ENCODE measurements around the gene CHST7. TPM values are rescaled to one million over a fixed set of nuclear protein-coding genes. Genes with fewer than 3 reads are reported as not detected.
"Not testable (repeated sequence)": the region's sequence is repeated elsewhere in the genome, so short reads cannot be mapped to it uniquely, and the experiment has no call there.

Gene CHST7, protein sequence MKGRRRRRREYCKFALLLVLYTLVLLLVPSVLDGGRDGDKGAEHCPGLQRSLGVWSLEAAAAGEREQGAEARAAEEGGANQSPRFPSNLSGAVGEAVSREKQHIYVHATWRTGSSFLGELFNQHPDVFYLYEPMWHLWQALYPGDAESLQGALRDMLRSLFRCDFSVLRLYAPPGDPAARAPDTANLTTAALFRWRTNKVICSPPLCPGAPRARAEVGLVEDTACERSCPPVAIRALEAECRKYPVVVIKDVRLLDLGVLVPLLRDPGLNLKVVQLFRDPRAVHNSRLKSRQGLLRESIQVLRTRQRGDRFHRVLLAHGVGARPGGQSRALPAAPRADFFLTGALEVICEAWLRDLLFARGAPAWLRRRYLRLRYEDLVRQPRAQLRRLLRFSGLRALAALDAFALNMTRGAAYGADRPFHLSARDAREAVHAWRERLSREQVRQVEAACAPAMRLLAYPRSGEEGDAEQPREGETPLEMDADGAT
- 4.0 TPM for polyA plus RNA-seq (ENCODE audit: insufficient read length)

DNA sequence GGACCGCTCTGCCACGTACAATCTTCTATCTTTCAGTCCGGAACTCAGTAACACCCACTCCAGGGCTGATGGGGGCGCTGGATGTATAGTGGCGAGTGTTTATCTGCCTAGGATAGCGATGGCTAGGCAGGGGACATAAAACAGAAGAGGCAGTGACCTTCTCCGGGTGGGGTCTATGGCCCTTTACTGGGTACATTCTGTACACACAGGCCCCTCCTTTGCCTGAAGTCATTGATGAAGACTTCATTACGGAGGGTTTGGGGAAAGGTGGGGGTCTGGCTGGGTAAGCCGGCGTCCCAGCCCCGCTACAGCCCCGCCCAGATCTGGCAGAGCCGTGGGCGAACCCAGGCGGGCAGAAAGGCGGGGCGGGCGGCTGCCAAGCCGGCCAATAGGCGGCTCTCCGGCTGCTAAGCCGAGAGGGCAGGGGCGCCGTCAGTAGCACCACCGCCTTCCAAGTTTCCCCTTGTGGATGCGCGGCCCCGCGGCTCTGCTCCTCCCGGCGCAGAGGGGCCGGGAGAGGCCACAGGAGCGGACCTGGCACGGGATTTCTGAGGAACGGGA lies at the start of gene CHST7:
TSS of gene CHST7 (plus strand) at position 435 of the 561 bp plus-strand sequence. CDS start 167 bp downstream, outside the sequence.
- DNase-seq (ENCODE audit: low read depth), result no peak

DNA sequence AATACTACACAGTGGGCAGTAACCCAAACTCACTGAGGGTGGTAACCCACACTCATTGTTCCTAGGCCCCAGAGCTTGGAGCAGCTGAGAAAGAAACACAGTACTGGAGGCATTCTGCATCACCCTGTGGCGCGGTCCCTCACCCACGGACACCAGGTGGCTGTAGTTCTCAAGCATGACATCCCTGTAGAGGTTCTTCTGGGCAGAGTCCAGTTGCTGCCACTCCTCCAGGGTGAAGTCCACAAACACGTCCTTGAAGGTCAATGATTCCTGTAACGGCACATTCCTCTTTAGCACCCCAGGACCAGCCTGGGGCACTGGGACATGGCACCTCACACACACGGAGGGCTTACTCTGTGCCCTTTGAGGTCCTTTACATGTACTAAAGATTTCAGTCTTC lies 44.9 kb upstream of the CHST7 start:
- not testable (repeated sequence) for DNase-seq (ENCODE audit: low read depth)

DNA sequence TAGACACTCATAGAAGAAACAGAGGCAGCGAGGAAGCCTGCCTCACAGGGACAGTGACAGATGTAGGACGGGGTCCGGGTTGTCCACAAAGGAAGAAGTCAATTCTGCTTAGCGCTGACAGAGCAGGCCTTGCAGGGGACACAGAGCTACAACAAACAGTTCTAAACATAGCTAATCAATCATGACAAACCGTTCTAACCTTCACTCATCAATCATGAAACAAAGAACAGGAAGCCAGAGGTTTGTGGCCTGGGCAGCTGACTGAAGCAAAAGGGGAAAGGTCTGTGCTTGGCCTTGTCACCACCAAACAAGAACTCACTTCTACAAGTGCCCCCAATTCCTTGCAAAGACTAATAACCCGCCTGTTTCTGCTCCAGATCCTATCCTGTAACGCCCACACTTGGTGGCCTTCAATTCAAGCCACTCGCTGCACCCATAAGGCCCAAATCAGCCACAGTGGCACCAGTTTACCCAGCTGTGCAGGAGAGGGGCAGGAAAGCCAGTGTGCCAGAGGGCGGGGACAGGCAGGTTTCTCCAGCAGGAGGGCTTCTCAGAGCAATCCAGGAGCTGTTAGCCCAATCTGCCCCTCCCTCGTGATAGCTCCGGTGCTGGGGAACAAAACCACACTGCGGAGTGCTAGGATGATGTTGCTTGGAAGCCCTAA lies 43.7 kb upstream of the CHST7 start:
- not testable (repeated sequence) for DNase-seq (ENCODE audit: low read depth)

DNA sequence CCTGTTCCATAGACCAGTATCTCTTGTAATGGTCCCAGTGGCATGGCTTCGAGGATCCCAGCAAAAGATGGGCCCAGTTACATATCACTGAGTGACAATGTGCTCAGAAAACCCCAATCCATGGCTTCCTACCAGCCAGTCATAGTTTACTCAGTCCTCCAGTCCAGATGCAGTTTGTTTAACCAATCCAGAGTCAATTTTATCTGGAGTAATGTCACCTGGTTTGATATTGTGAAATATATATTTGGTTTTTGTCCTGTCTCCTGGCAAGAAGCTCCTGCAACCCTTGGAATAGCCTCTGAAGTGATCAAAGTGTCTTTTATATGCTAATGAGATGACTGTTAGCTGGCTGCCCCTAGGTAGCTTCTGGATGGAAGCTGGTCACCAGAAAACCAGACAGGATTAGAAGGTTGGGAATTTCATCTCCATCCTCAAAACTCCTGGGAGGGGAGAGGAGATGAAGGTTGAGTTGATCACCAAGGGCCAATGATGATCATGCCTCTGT lies 43.1 kb upstream of the CHST7 start:
- DNase-seq (ENCODE audit: low read depth), result not testable (repeated sequence)

DNA sequence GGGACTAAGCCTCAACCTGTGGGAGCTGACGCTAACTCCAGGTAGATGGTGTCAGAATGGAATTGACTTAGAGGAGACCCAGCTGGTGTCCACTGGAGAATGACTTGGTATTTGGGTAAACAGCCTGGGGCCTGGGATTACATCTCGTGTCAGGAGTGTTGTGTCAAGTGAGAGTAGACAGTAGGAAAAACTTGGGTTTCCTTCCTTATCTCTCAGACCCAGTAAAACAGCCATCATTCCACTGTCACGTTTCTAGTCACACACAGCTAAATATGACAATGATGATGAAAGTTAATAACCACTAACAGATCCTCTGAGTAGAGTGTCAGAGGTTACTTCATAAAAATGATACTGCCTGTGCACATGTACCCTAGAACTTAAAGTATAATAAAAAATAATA lies 42.1 kb upstream of the CHST7 start:
- no peak for DNase-seq (ENCODE audit: low read depth)

DNA sequence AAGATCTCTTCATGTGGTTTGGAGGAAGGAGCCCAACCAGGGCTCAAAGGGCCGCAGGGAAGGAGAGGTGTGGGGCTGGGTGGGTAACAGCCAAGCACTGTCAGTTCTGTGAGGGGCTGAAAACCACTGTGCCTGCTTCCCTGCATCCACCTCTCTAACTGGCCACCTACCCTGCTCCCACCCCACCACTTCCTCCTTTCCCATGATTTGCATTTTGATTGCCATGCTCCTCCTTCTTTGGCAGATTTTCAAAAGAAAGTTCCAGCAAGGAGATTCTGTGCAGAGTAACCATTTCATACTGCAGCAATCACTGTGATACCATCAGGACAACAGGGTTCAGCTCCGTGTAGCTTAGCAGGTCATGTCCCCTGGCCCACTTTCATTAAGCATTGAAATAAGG lies 30.1 kb upstream of the CHST7 start:
- no peak for DNase-seq (ENCODE audit: low read depth)

DNA sequence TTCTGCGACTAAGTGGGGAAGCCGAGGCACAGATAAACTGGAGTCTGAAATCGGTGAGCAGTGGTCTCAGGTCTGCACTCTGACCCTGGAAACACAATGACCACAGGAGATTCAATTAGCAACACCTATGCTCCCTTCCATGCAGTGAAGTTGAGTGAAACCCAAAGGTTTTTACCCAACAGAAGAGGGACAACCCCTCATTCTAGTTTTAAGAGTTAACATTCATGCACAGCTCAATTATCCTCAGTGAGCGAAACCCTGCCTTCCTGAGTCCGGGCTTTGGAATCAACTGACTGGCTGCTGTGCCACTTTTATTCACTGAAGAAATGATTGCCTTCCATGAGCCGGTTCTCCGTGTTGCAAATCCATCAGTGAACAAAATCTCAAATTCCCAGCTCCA lies 29.0 kb upstream of the CHST7 start:
- DNase-seq (ENCODE audit: low read depth), result not testable (repeated sequence)

DNA sequence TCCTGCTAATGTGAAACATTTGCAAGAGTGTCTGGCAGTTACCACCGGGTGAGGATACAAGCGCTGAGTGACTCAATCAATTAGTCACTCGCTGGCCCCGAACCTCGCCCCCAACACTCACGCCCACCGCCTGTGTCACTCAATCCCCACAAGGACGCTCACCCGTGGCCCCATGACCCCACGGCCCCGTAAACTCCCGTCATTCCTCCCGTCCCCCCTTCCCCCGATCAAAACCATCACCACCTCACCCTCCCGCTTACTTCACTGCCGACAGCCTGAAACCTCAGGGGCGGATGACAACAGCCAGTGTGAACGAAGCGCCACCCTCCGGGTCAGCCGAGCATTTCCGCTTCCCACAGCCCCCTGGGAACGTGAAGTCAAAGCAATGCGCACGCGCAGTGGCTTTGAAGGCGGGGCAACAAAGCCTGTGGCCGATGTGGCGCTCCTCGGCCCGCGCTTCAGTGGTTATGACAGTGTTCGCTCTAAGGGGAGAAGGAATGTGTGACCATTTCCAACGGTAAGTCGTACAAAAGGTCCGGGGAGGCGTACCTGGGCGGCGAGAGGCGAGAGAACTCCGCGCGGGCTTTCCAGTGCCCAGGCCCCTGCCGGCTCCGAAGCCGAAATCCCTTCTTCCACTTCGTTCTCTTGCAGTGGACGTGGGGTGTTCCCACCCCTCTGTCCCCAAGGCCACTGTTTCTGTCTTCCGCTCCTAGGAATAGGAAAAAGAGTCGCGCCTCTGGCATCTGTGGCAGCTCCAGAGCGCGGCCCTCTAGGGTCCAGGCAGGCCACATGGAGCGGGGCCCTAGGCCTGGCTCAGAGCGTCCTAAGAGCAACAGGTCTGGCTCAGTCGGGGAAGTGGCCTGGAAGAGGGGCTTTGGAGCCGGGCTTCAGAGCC lies 28.2 kb upstream of the CHST7 start, which contains the start of gene ZNF674:
TSS of gene ZNF674 (minus strand) at position 311 of the 895 bp plus-strand sequence. CDS start 3,334 bp downstream, outside the sequence.
- peak; percentile 76 for DNase-seq (ENCODE audit: low read depth)

DNA sequence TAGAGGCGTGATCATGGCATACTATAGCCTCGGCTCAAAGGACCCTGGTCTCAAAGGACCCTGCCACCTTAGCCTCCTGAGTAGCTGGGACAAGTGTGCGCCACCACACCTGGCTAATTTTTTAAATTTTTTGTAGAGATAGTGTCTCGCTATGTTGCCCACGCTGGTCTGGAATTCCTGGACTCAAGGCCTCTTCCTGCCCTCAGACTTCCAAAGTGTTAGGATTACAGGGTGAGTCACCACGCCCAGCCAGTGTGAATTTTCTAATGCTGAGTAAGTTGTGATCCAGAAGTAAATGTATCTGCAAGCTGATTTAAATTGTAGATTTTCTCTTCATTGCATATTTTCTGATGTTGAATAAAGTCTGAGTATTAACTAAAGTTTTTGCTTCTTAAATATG lies 25.7 kb upstream of the CHST7 start:
- no peak for DNase-seq (ENCODE audit: low read depth)

DNA sequence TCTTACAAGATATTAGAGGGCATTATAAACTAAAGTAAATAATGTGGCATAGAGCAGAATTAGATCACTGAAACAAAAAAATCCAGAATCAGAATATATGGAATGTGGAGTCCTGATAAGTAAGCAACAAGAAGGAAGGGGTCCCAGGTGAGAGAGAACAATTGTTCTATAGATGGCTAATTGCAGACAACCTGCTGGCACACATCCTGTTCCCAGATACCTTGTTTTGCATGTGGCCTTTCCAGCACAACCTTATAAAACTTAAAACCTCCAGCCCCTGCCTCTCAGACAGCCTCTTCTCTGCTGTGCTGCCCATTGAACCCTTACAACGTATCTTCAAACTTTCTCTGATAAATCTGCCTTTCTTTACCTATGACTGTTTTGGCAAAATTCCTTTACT lies 23.7 kb upstream of the CHST7 start:
- no peak for DNase-seq (ENCODE audit: low read depth)

DNA sequence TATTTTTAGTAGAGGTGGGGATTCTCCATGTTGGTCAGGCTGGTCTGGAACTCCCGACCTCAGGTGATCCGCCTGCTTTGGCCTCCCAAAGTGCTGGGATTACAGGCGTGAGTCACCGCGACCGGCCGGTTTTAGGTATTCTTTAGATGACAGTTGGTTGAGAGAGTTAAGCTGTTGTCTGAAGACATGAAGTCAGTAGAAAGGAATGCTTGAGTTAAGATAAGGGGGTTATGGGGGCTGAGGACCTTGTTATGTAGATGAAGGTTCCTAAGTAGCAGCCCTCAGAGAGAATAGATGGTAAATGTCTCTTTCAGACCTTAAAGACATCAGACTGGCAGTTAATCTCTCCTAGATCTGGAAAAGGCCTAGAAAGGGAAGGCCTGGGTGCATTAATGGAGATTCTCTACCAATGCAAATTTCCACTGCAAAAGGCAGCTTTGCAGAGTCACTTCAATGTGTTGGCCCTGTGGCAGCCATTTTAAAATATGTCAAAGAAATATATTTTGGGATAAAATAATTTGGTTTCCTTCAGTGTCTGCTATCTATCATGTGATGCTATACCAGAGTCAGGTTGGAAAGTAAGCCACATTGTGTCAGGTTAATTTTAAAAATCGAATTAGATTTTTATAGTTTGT lies 22.0 kb upstream of the CHST7 start:
- no peak for DNase-seq (ENCODE audit: low read depth)

DNA sequence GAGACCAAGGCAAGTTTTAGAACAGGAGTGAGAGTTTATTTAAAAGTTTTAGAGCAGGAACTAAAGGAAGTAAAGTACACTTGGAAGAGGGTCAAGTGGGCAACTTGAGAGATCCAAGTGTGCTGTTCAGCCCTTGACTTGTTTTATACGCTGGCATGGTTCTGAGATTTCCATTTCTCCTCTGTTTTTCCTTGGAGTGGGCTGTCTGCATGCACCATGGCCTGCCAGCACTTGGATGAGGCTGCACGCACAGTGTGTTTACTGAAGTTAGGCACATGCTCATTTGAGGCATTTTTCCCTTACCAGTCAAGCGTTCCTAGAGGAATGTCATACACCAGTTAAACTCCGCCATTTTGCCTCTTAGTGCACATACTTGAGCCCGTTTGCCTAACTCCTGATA lies 19.6 kb upstream of the CHST7 start:
- DNase-seq (ENCODE audit: low read depth), result no peak

DNA sequence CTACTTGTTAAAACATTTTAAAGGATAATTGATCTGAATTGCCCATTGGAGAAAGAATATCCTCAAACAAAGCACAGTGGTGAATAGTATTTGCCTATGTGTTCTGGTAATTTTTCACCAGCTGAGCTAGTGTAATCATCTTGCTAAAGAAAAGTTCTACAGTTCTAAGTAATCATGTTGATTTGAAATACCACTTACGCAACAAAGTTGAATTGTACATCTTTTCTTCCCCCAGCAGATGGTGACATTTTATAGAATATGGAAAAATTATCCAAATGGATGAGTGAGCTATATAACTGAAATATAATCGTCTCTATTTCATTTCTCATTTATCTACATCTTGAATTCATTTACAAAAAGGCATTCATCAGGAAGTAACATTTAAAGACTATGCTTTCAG lies 18.6 kb upstream of the CHST7 start:
- DNase-seq (ENCODE audit: low read depth), result no peak

DNA sequence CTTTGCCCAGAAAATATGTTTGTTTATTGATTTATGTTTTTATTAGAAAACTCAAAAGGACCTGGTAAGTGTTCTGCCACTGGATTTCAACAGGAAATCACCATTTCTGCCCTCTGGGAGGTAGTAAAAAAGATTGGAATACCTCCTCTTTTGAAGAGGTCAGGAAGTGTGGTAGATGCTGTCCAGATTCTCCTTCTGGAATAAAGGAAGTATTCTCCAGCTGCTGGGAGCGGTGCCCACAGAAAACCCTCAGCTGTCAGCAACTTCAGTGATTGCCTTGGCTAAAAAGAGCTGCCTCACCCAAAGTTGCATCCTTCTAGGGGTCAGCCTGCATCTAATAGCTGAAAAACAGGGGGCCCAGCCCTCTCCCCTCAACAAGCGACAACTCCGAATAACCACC lies 14.5 kb upstream of the CHST7 start:
- DNase-seq (ENCODE audit: low read depth), result no peak

DNA sequence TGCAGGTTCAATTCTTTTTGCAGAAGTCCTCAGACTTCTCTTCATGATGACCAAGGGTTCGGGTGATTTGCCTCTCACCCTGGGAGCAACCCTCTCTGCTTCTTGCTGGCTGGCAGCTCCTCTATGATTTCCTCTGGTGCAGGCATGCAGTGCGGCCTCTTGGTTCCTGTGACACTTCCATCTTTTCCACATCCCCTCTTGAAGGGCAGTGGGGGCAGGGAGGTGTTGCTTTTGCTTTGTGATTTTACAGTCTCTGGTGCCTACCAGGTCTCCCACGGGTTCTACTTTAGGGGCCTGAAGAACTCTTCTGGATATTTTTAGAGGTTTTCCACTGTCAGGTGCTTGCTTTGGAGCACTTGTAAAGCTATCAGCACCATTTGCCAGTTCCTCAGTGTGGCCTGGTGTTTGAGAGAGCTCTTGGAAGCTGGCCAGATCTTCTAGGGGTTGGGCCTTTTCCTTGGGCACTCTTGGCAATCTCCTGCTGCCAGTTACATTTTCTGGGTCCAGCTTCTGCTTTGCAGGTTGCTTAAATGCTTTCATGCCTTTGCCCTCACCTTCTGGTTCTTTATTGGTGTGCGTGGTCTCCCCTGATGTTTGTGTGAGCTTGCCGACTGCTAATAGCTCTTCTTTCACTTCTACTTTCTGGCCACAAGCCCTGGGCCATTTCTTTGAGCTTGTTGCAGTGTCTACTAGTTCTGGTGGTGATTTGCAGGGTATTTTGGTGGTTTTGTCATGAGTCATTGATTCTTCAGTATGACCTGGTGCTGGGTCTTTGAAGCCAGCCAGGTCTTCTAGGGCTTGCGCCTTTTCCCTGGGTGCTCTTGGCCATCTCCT lies 11.5 kb upstream of the CHST7 start:
- no peak for DNase-seq (ENCODE audit: low read depth)

DNA sequence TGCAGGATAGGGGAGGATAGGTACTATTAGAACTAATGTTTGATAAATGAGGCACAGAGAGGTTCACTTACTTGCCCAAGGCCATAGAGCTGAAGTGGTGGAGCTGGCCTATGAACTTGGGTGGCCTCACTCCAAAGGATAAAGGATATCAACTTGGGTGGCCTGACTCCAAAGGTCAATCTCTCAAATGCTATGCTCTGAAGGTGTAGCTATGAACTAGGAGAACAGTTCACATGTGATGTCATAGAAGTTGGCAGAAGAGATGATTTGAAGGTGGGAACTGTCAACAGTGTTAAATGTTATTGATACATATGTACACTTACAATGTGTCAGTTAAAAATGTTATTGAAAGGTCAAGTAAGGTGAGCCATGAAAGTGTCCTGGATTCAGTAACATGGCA lies 6.2 kb upstream of the CHST7 start:
- DNase-seq (ENCODE audit: low read depth), result no peak

DNA sequence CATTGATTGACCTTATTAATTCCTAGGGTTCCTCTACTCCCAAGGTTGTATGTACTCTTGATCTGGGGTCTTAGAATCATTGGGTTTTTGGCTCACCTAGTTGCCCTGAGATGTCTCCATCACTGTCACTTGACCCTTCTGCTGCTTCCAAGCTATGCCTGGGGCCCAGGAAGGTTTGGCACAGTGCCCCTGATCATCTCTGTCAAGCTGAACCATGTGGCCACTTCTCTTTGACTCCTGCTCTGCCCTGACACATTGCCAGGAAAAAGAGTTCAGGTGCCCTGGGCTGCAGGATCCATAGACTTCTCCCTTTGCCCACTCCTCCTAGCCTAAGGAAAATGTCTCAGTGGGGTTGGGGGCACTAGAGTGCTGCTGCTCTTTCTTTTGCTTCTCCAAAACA lies 3.9 kb upstream of the CHST7 start:
- no peak for DNase-seq (ENCODE audit: low read depth)

DNA sequence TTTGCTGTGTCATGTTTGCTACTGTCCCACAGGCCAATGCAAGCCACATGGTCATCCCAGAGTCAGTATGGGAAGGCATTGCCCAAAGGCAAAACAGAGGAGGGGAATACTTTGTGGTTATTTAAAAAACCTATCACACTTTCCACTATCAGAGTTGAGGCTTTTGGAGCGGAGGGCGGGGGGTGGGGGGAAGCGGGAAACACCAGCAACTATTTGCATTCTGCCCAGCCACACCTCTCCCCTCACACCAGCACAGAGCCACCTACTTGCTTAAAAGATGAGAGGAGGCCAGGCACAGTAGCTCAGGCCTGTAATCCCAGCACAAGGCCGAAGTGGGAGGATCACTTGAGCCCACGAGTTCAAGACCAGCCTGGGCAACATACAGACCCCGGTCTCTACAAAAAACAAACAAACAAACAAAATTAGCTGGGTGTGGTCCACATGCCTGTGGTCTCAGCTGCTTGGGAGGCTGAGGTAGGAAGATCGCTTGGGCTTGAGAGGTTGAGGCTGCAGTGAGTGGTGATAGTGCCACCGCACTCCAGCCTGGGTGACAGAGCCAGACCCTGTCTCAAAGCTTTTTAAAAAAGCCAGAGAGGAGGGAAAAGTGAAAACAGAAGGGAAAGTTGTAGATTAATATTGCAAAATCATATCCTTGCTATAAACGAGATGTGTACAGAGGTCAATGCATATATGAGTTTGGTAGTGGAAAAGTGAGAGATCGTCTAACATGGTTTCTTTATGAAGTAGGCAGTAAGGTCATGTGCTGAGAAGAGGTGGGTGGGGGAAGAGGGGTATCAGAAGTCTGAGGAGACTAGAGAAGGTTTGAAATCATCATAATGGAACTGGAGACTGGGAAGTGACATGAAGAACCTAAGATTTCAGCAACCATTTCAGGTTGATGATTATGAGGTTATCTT lies 1.9 kb upstream of the CHST7 start:
- DNase-seq (ENCODE audit: low read depth), result no peak
